ENCODE data around the gene F8. TPM values are rescaled to one million over a fixed set of nuclear protein-coding genes. Genes with fewer than 3 reads are reported as not detected.

The F8 gene
- total RNA-seq, 1 experiment from 2014 or later, result 12.4 TPM

DNA sequence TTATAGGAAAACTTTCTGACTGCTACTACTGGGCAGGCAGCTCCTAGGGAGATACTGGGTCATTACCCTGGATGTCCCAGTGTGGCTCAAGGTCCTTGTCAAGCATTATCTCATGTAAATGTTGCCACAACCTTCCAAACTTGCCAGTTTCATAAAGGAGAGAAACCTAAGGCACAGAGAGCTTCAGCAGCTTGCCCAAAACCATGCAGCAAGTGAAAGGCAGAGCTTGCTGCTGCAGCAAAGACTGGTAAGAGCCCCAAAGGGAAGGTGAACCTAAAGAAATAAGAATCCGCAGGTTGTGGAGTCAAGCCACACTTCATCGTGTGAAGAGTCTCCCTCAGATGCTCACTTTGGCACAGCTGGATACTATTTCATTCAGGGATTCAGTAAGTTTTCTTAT, 219.6 kb downstream of the F8 start:
- Histone ChIP-seq H3K4me1 (ENCODE audit: control insufficient read depth, insufficient read depth, low read length) (peaks cover 65% of the 10 kb centered on the region), H3K27ac (ENCODE audit: low read length) (peak overlapping the region; percentile 83), H3K4me3 (ENCODE audit: low read depth in 2 of 2, low read length in 2 of 2) (peak overlapping the region; percentile 75 to 81), H3K36me3 (ENCODE audit: control insufficient read depth, insufficient read depth, low read length) (no peaks in the 10 kb centered on the region), H3K27me3 (ENCODE audit: control insufficient read depth, insufficient read depth, low read length) (no peaks in the 10 kb centered on the region), H3K9me3 (ENCODE audit: control insufficient read depth, insufficient read depth, low read depth, low read length) (peaks cover 8% of the 10 kb centered on the region; the same call in 1 of the 2 replicates)
- CTCF ChIA-PET, result no interaction called here
- DNase-seq (ENCODE audit: low read depth, low spot score), result no peak
- in situ Hi-C loops (cut with HindIII; ENCODE audit: low pct_unique_long_range_greater_than_20kb, low sequenced_read_pairs) (no loop called here), intact Hi-C loops (cut with micrococcal nuclease; ENCODE audit: unreplicated experiment) (no loop called here)
- TF ChIP-seq POLR2AphosphoS5 (IDR thresholded peaks at IDR 0.05; ENCODE audit: low read depth, low read length) (no peak), SIN3A (IDR thresholded peaks at IDR 0.05; ENCODE audit: borderline replicate concordance, insufficient read depth, low read depth, low read length) (no peak), TCF7L2 (IDR thresholded peaks at IDR 0.05; ENCODE audit: low read depth, low read length) (no peak)
- TF ChIP-seq, protein P1, sequence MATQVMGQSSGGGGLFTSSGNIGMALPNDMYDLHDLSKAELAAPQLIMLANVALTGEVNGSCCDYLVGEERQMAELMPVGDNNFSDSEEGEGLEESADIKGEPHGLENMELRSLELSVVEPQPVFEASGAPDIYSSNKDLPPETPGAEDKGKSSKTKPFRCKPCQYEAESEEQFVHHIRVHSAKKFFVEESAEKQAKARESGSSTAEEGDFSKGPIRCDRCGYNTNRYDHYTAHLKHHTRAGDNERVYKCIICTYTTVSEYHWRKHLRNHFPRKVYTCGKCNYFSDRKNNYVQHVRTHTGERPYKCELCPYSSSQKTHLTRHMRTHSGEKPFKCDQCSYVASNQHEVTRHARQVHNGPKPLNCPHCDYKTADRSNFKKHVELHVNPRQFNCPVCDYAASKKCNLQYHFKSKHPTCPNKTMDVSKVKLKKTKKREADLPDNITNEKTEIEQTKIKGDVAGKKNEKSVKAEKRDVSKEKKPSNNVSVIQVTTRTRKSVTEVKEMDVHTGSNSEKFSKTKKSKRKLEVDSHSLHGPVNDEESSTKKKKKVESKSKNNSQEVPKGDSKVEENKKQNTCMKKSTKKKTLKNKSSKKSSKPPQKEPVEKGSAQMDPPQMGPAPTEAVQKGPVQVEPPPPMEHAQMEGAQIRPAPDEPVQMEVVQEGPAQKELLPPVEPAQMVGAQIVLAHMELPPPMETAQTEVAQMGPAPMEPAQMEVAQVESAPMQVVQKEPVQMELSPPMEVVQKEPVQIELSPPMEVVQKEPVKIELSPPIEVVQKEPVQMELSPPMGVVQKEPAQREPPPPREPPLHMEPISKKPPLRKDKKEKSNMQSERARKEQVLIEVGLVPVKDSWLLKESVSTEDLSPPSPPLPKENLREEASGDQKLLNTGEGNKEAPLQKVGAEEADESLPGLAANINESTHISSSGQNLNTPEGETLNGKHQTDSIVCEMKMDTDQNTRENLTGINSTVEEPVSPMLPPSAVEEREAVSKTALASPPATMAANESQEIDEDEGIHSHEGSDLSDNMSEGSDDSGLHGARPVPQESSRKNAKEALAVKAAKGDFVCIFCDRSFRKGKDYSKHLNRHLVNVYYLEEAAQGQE (IDR thresholded peaks at IDR 0.05; ENCODE audit: insufficient read depth in 1 of 2, low read depth in 2 of 2, low read length in 1 of 2), result no peak
- TF ChIP-seq, protein P2, sequence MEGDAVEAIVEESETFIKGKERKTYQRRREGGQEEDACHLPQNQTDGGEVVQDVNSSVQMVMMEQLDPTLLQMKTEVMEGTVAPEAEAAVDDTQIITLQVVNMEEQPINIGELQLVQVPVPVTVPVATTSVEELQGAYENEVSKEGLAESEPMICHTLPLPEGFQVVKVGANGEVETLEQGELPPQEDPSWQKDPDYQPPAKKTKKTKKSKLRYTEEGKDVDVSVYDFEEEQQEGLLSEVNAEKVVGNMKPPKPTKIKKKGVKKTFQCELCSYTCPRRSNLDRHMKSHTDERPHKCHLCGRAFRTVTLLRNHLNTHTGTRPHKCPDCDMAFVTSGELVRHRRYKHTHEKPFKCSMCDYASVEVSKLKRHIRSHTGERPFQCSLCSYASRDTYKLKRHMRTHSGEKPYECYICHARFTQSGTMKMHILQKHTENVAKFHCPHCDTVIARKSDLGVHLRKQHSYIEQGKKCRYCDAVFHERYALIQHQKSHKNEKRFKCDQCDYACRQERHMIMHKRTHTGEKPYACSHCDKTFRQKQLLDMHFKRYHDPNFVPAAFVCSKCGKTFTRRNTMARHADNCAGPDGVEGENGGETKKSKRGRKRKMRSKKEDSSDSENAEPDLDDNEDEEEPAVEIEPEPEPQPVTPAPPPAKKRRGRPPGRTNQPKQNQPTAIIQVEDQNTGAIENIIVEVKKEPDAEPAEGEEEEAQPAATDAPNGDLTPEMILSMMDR (IDR thresholded peaks at IDR 0.05), result no peak
- BruUV-seq (replicated peaks), result no TSS peak
- POLR2A ChIA-PET, result interaction anchor here (0.7 kb wide), 1 partner anchor 29 kb away, joined by 4 read pairs; no protein-coding TSS in a partner anchor
- no peak for ATAC-seq

DNA sequence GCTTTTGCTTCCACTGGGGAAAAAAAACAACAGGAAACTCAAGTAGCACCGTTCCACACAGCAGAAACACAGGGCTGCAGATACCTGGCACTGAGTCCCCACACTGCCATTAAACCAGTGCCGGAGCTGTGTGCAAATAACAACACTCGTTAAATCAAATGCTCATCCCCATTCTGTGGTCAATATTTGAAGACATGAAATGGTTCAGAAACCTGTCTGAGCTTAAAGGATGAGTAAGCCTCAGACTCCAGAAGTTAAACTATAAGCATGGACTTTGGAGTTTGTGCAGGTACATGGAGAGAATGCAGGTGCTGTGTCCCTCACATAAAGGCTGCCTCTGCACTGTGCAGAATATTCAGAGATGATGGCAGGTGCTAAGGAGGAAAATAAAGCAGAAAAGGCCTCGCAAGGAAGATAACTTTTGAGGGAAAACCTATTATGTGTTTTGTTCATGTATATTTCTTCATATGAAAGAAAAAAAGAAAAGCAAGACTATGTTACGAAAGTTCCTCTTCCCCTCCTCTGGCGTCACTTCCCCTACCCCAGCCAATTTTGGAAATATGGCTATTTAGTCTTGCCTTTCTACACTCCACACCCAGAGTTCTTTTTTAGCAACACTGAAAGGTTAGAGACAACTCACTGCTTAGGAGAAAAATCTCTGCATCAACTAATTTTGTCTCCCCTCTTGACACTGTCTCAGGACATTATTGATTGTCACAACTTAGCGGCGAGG, 221.9 kb downstream of the F8 start:
- BruUV-seq (replicated peaks), result no TSS peak
- ChIA-PET CTCF (no interaction called here), POLR2A (interaction anchor here (0.6 kb wide), 1 partner anchor 226 kb away, joined by 6 read pairs; the partner anchor contains the start of gene FUNDC2)
- peak overlapping the region in 1 of 2 experiments; percentile 14; a peak in 2 of 4 replicates for H3K4me3 ChIP-seq (ENCODE audit: low read depth in 2 of 2, low read length in 2 of 2)
- H3K27me3 ChIP-seq (ENCODE audit: control insufficient read depth, insufficient read depth, low read length), result no peaks in the 10 kb centered on the region
- H3K36me3 ChIP-seq (ENCODE audit: control insufficient read depth, insufficient read depth, low read length), result no peaks in the 10 kb centered on the region
- H3K27ac ChIP-seq (ENCODE audit: low read length), result peak overlapping the region; percentile 83
- in situ Hi-C loops (cut with HindIII; ENCODE audit: low pct_unique_long_range_greater_than_20kb, low sequenced_read_pairs) (no loop called here), intact Hi-C loops (cut with micrococcal nuclease; ENCODE audit: unreplicated experiment) (no loop called here)
- peaks cover 82% of the 10 kb centered on the region for H3K4me1 ChIP-seq (ENCODE audit: control insufficient read depth, insufficient read depth, low read length)
- ATAC-seq (no peak), DNase-seq (ENCODE audit: low read depth, low spot score) (no peak)
- H3K9me3 ChIP-seq (ENCODE audit: control insufficient read depth, insufficient read depth, low read depth, low read length), result no peaks in the 10 kb centered on the region
- TF ChIP-seq POLR2AphosphoS5 (IDR thresholded peaks at IDR 0.05; ENCODE audit: low read depth, low read length), result no peak
- TF ChIP-seq, protein P2 (IDR thresholded peaks at IDR 0.05), result no peak
- no peak for TF ChIP-seq TCF7L2 (IDR thresholded peaks at IDR 0.05; ENCODE audit: low read depth, low read length)
- TF ChIP-seq SIN3A (IDR thresholded peaks at IDR 0.05; ENCODE audit: borderline replicate concordance, insufficient read depth, low read depth, low read length), result no peak
- TF ChIP-seq, protein P1 (IDR thresholded peaks at IDR 0.05; ENCODE audit: insufficient read depth in 1 of 2, low read depth in 2 of 2, low read length in 1 of 2), result no peak
